ENCODE measurements around the gene RAB31.
"Not testable (repeated sequence)": the region's sequence is repeated elsewhere in the genome, so short reads cannot be mapped to it uniquely, and the experiment has no call there.

RAB31 gene

GRCh38 chr18:9835825-9836224, 127.7 kb downstream of the RAB31 start:
- peak in 2 of 56 donors; percentile 18 to 19 for DNase-seq

GRCh38 chr18:9838144-9838877, 130.2 kb downstream of the RAB31 start:
- DNase-seq: no peak

DNA sequence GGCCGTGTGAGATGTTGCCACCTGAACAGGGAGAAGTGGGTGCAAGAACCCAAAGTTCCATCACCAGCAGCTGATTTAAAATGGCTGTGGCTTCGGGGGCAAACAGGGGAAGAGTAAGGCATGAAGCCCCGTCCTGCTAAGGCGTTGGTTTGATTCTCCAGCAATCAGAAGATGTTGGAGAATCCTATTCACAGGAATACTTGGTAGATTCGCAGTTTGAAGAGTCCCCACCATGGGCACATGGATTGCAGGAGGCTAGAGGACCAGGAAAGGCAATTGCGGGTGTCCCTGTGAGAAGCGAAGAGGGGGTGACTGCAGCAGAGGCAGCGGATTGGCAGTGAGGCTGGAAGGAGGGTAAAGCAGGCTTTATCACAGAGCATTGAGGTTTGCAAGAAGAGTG, 131.1 kb downstream of the RAB31 start:
- no peak for DNase-seq

DNA sequence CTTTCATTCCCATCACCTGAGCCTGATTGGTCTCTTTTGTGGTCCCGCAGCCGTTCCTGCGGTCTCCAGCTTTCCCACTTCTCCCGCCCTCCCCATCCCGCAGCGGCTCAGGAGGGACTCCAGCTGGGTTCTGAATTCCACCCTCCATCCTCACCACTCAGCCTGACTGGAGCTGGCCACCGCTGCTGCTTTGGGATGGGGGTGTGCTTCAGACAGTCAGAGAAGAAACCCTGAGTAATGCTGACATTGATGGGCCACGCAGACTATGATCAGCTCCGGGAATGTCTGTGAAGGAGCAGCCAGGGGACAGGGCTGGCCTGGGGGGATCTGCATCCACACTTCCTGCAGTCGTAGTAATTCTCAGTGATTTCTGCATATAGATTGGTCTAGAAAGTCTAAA, 131.8 kb downstream of the RAB31 start:
- DNase-seq: no peak

- no peak for DNase-seq
These were observed 133.7 kb downstream of the RAB31 start for GRCh38 chr18:9841752-9842151.

DNA sequence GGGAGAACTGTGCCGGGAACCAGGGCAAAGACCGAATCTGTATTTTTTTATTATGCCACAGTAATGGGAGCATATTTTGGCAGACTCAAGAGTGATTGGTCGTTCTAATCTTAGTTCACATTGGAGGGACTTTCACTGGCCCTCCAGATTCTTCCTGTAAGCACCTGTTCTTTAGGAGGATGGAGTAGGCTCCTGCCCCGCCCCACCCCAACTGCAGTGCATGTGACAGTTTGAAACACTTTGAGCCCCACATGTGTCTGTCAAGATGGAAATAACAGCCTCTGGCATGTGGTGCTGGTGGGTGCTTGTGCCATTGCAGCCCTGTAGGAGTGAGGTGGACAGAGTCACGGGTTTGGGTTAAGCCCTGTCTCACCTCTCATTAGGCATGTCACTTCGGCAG, 134.3 kb downstream of the RAB31 start:
- DNase-seq: no peak

DNA sequence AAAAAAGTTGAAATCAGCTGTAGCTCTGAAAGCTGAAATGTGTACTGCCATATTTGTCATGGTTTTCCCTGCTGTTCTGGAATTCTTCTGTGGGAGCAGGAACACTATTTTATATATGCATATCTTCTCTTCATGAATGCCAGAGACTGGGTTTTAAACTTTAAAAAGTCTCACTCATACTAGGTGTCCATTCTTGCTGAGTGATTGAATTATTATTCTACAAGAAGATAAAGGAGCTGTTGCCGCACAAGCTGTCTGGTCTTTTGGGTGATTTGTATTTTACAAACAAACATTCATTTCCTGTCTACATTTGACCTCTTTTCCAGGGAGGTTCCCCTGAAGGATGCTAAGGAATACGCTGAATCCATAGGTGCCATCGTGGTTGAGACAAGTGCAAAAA, 137.2 kb downstream of the RAB31 start:
- no peak for DNase-seq

- no peak for DNase-seq
These were observed 138.2 kb downstream of the RAB31 start for GRCh38 chr18:9846162-9846925.

- no peak for DNase-seq
These were observed 140.2 kb downstream of the RAB31 start for GRCh38 chr18:9848170-9848879.

GRCh38 chr18:9849407-9850283, 141.5 kb downstream of the RAB31 start:
- DNase-seq: peak in 1 of 56 donors; percentile 8

- DNase-seq: no peak
These were observed 142.2 kb downstream of the RAB31 start for GRCh38 chr18:9850309-9850708.

GRCh38 chr18:9851511-9851910, 143.4 kb downstream of the RAB31 start:
- no peak for DNase-seq

DNA sequence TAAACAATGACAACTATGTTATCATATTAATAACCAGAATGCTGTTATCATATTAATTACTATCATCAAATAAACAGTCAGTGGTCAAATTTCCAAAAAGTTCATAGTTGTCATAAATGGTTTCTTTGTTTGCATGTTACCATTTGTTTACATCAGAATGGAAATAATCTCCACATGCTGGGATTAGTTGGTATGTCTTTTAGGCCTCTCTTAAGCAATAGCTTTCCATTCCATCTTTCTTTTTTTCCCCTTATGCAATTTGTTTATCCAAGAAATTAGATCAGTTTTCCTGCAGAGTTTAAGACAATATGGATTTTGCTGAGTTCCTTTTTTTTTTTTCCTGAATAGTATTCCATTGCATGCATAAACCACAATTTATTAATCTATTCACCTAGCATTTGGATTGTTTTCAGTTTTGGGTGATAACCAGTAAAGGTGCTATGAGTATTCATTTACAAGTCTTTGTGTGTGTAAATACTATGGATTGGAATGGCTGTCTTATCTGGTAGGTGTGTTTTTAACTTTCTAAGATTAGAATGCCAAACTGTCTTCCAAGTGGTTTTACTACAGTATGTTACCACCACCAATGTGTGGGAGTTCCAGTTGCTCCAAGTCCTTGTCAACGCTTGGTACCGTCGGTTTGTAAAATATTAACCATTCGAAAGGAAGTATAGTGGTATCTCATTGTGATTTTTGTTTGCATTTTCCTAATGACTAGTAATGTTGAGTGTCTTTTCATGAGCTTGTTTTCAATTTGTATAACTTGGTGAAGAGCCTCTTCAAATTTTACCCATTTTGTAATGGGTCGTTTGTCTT, 144.4 kb downstream of the RAB31 start:
- DNase-seq: no peak

DNA sequence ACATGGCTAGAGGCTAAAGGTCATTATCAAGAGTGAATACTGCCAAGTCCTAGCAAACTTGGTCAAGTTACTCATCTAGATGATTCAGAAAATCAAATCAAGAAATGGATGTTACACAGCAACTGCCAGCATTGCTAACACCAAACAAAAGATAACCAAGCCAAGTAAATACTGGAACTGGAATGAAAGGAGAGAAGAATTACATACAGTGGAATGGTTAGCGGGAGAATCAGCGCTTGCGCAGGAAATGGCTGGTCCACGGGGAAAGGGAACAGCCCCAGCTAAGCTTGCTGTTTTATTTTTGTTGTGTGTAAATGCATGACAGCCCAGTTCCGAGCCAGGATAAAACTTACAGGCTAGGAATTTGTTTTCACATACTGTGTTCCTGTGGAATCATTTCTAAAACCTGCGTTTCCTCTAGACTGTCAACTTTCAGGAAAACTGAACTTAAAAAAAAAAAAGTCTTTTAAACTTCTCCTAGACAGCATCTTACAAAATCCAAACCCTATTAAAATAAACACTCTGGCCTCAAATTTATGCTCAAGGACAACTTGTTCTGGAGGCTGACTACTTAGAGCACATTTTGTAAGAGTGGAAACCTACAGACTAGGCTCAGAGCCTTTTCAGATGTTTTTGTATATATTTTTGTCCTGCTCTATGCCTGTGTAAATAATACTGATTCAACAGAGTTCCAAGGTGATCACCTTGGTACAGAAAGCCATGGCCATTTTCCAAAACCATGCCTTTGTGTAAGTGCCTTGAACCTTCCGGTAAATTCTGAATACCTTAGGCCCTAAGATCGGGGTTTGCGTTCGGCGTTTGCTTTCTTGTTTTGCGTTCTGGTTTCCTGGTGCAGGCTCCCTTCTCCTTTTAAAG, 146.9 kb downstream of the RAB31 start:
- no peak for DNase-seq

- no peak for DNase-seq
These were observed 147.6 kb downstream of the RAB31 start for GRCh38 chr18:9855681-9856080.

- DNase-seq: no peak
These were observed 148.0 kb downstream of the RAB31 start for GRCh38 chr18:9856092-9856491.

GRCh38 chr18:9857479-9857998, 149.4 kb downstream of the RAB31 start:
- not testable (repeated sequence) for DNase-seq

- DNase-seq: no peak
These were observed 150.5 kb downstream of the RAB31 start for GRCh38 chr18:9858642-9859041.

DNA sequence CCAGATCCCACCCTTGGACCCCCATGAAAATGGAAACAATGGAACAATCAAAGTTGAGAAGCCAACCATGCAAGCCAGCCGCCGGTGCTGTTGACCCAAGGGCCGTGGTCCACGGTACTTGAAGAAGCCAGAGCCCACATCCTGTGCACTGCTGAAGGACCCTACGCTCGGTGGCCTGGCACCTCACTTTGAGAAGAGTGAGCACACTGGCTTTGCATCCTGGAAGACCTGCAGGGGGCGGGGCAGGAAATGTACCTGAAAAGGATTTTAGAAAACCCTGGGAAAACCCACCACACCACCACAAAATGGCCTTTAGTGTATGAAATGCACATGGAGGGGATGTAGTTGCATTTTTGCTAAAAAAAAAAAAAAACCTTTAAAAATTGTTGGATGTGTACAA, 151.1 kb downstream of the RAB31 start:
- no peak for DNase-seq
